Ovary (tissue), 10 donors: ENCODE measurements around the gene C5AR2. TPM values are rescaled to one million over a fixed set of nuclear protein-coding genes. Genes with fewer than 3 reads are reported as not detected.
"Not testable (repeated sequence)": the region's sequence is repeated elsewhere in the genome, so short reads cannot be mapped to it uniquely, and the experiment has no call there.

Experiments used
- DNase-seq, 5 donors: peaks; one replicate each; pipeline ENCODE4 v3.0.0-alpha.2; 2019 to 2020
- H3K27ac ChIP-seq, 2 donors: fragments of 200-600 bp; one replicate each; pipeline versions ENCODE4 v1.5.1 to v1.8.0; 2019 to 2022
- H3K27me3 ChIP-seq: fragments of 200-600 bp; one replicate; pipeline ENCODE4 v1.8.0; 2022
- H3K36me3 ChIP-seq: fragments of 200-600 bp; sonication (generic); one replicate; pipeline ENCODE4 v1.5.1; 2019
- H3K4me1 ChIP-seq: one replicate; pipeline ENCODE4 v1.8.1; 2013; ENCODE audit warnings: mild to moderate bottlenecking, moderate library complexity; ENCODE audit not compliant: insufficient read depth
- H3K4me3 ChIP-seq: fragments of 200-600 bp; sonication (generic); one replicate; pipeline ENCODE4 v1.5.1; 2017
- H3K9me3 ChIP-seq, 2 donors: fragments of 200-600 bp in 1 of 2; sonication (generic) in 1 of 2; one replicate each; pipeline versions ENCODE4 v1.5.1 to v1.8.1; 2013 to 2019; ENCODE audit warnings: mild to moderate bottlenecking in 1 of 2, moderate library complexity in 1 of 2
- CTCF ChIP-seq, 3 donors: fragments of 450-650 bp in 2 of 3; fragments of 200-600 bp in 1 of 3; IDR thresholded peaks; one replicate each; pipeline versions ENCODE4 v1.5.1 to v1.8.0; 2016 to 2022; ENCODE audit warnings: antibody characterized with exemption in 3 of 3, mild to moderate bottlenecking in 1 of 3
- EP300 ChIP-seq: sonication (generic); formaldehyde crosslinking; IDR thresholded peaks from one replicate; pipeline ENCODE4 v1.6.1; 2017; ENCODE audit warnings: antibody characterized with exemption
- POLR2A ChIP-seq: fragments of 450-650 bp; IDR thresholded peaks from one replicate; pipeline ENCODE4 v1.6.1; 2017; ENCODE audit warnings: antibody characterized with exemption, mild to moderate bottlenecking, moderate library complexity
- WGBS, 3 donors: extraction: QIAGEN DNeasy Blood & Tissue Kit in 1 of 3; methylation state at CpG; one replicate each; pipeline versions ENCODE4 v1.1.5 to v1.1.7; 2013 to 2017; 5-methylcytosine and 5-hydroxymethylcytosine counted together
- intact Hi-C, 4 donors: fragments of 100-400 bp; cut with DNase I; formaldehyde crosslinking; loops; one replicate each; pipeline versions ENCODE4 v1.11.0 to v1.15.1; 2022 to 2023
- long read RNA-seq, 3 donors: library from polyadenylated mRNA in 2 of 3; unstranded in 2 of 3; transcript quantifications; one replicate each; pipeline ENCODE4 v2.0.0 and lab custom pipeline, GENCODE V29; 2021 to 2026
- polyA plus RNA-seq, 2 donors: library from polyadenylated mRNA; stranded (reverse); fragments of 200-250 nt in 1 of 2; fragments of 350-450 nt in 1 of 2; fragmentation: Illumina TruSeq in 1 of 2; extraction: RNeasy Lipid Tissue Mini Kit (QIAGEN cat#74804) in 1 of 2; gene quantifications; one replicate each; pipeline ENCODE4 v1.2.3, GENCODE V29; 2013 to 2014
- total RNA-seq, 7 donors: library from RNA; depleted of rRNA in 2 of 7; stranded (reverse); fragments of >200 nt in 2 of 7; fragmentation: NEBNext Ultra II Directional in 3 of 7; extraction: Animal tissue kit (Norgen Biotek cat#: 25700) in 3 of 7; gene quantifications; one replicate each; pipeline versions ENCODE4 v1.1.0 to v1.2.4, GENCODE V29; 2016 to 2023
- donor health status: DM: no; HTN: no; CAD: no; lungs with moderate emphysema.
- donor health status: DM: no; HTN: no; CAD: no.
- donor health status: Bipolar disorder and iron deficiency.
- donor health status: DM: yes; HTN: yes; CAD: no.
- donor health status: DM: no; HTN: no; CAD: no.
- donor health status: DM: yes; HTN: yes; CAD: no.

Gene C5AR2
- total RNA-seq (1 to 10 TPM in 6 of 7 donors, under 1 TPM in 1; 0.51 to 3.9 (median 1.3) TPM), polyA plus RNA-seq (1 to 10 TPM in 1 of 2 donors, under 1 TPM in 1; 0.41 to 1.1 TPM)
- long read RNA-seq, donor 1, full-length matches to known transcripts: 1 of 1 reads
- long read RNA-seq, donor 1, partial matches to known transcripts: 0 of 1 reads
- long read RNA-seq, donor 1, other reads (novel, unspliced or antisense): 0 of 1 reads
- long read RNA-seq, donor 2: 0 reads
- long read RNA-seq, donor 3: 0 reads

DNA sequence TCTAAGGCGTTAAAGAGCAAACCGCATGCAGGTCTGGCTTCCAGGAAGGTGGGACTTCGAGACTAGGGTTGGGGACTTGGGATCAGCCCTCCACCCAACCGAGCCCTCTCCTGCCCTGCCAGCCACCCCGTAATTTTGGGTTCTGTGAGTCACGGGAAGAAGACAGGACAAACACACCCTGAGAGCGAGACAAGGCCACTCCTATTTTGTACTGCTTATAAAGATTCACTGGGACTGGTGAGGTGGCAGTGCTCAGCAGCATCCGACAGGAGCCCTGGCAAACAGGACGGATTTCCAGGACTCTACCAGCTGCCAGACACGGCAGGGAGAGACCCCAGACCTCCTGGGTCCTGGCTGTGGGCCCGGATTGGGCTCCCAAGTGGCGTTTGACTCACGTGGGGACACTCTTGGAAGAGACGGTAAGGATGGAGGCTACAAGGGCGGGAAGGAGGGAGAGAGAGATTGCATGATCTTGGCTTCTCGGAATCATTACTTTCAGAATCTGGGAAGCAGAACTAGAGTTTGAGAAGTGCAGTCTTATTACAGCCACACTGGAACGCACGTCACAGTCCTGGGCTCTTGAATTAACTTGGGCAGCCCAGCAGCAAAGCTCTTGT, at the start of gene C5AR2:
TSS of gene C5AR2 (plus strand) at position 245 of the 617 bp plus-strand sequence. CDS start 8,625 bp downstream, outside the sequence.
- no peaks in the 10 kb centered on the region for H3K9me3 ChIP-seq
- no peak within 1 kb of the TSS for H3K4me3 ChIP-seq
- peaks cover 4% of the 10 kb centered on the region for H3K4me1 ChIP-seq
- H3K27me3 ChIP-seq: no peaks in the 10 kb centered on the region
- H3K36me3 ChIP-seq: no peaks in the 10 kb centered on the region
- no peak within 1 kb of the TSS for H3K27ac ChIP-seq
- intact Hi-C loops: no loop called here
- no peak for TF ChIP-seq EP300
- TF ChIP-seq CTCF (IDR thresholded peaks at IDR 0.05): no peak
- TF ChIP-seq POLR2A: no peak
- no peak for DNase-seq
- WGBS, 3 donors: 52 to 61% (median 59%) methylated on average over 18 of the region's 18 CpGs

- no peak for DNase-seq
- Histone ChIP-seq H3K27me3 (no peaks in the 10 kb centered on the region), H3K9me3 (no peaks in the 10 kb centered on the region), H3K27ac (no peak overlapping the region), H3K4me1 (no peaks in the 10 kb centered on the region), H3K36me3 (no peaks in the 10 kb centered on the region), H3K4me3 (no peak overlapping the region)
- 75 to 79% (median 75%) methylated on average over 10 of the region's 10 CpGs for WGBS, 3 donors
- intact Hi-C loops: no loop called here
- TF ChIP-seq EP300: no peak
- no peak for TF ChIP-seq CTCF (IDR thresholded peaks at IDR 0.05)
- TF ChIP-seq POLR2A: no peak
These were observed 48.4 kb upstream of the C5AR2 start for GRCh38 chr19:47283405-47284059.

DNA sequence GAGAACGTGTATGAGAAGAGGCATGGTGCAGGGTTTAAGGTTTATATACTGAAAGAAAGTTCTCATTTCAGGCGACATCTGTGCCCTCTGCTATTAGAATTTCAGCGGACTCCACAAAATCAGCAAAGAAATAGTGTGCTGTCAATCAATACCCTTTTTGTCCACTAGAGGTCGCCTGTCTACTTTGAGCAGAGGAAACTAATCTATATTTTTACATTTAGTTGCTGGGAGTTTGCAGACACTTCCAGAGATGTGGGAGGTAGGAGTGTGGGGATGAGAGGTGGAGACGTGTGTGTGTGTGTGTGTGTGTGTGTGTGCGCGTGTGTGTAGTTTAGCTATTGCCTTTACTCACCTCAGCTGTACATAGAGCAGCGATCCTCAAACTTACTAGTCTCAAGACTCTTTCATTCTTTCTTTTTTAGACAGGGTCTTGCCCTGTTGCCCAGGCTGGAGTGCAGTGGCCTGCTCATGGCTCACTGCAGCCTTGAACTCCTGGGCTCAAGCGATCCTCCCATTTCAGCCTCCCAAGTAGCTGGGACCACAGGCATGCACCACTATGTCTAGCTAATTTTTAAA, 47.6 kb upstream of the C5AR2 start:
- no peak overlapping the region for H3K27ac ChIP-seq
- WGBS, 3 donors: 13 to 16% (median 15%) methylated on average over 9 of the region's 9 CpGs
- H3K4me1 ChIP-seq: no peaks in the 10 kb centered on the region
- DNase-seq: no peak
- H3K4me3 ChIP-seq: no peak overlapping the region
- TF ChIP-seq EP300 (no peak), POLR2A (no peak), CTCF (IDR thresholded peaks at IDR 0.05) (peak; percentile 70 to 91 (median 78))
- H3K36me3 ChIP-seq: no peaks in the 10 kb centered on the region
- no peaks in the 10 kb centered on the region for H3K9me3 ChIP-seq
- no peaks in the 10 kb centered on the region for H3K27me3 ChIP-seq
- intact Hi-C loops: no loop called here

DNA sequence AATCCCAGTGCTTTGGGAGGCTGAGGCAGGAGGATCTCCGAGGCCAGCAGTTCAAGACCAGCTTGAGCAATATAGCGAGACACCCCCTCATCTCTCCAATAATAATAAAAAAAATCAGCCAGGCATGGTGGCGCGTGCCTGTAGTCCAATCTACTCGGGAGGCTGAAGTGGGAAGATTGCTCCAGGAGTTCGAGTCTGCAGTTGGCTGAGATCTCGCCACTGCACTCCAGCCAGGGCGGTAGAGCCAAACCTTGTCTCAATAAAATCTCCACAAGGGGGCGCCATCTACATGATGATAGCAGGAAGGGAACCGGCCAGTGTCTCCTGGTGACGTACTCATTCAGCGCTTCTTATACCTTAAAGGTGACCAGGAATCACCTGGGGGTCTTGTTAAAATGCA, 35.9 kb upstream of the C5AR2 start:
- WGBS, 3 donors: 21 to 24% (median 23%) methylated on average over 12 of the region's 12 CpGs
- TF ChIP-seq CTCF (IDR thresholded peaks at IDR 0.05): peak; percentile 47 to 57 (median 51)
- no peak for TF ChIP-seq POLR2A
- no peak for TF ChIP-seq EP300

GRCh38 chr19:47300867-47301266, 31.1 kb upstream of the C5AR2 start:
- H3K27ac ChIP-seq, H3K4me1 ChIP-seq, H3K27me3 ChIP-seq, H3K36me3 ChIP-seq, DNase-seq, H3K4me3 ChIP-seq, H3K9me3 ChIP-seq: not testable (repeated sequence)
- 90 to 93% (median 91%) methylated on average over 14 of the region's 14 CpGs for WGBS, 3 donors
- intact Hi-C loops: loop anchor here in 2 of 4 donors (10.0 kb wide), 2 partner anchors 104 to 114 kb away; partner anchors contain the start of gene MEIS3 (in 1 of the 2)

More for the DNA sequence above, 35.9 kb upstream of the C5AR2 start:
- Histone ChIP-seq H3K27me3 (no peaks in the 10 kb centered on the region), H3K27ac (no peak overlapping the region), H3K4me1 (no peaks in the 10 kb centered on the region), H3K36me3 (no peaks in the 10 kb centered on the region), H3K4me3 (no peak overlapping the region), H3K9me3 (no peaks in the 10 kb centered on the region)
- intact Hi-C loops: loop anchor here in 2 of 4 donors (10.0 kb wide), 1 partner anchor 129 kb away; no protein-coding TSS in a partner anchor
- peak; percentile 59 to 79 (median 66) for DNase-seq
